ENCODE data around the gene IGF1.

GRCh38 chr12:102503056-102503681 lies 22.8 kb upstream of the IGF1 start:
- no peak for TF ChIP-seq CTCF (IDR thresholded peaks at IDR 0.05)
- TF ChIP-seq POLR2A (IDR thresholded peaks at IDR 0.05): no peak
